ENCODE measurements around the gene ZNF423.

Gene ZNF423

DNA sequence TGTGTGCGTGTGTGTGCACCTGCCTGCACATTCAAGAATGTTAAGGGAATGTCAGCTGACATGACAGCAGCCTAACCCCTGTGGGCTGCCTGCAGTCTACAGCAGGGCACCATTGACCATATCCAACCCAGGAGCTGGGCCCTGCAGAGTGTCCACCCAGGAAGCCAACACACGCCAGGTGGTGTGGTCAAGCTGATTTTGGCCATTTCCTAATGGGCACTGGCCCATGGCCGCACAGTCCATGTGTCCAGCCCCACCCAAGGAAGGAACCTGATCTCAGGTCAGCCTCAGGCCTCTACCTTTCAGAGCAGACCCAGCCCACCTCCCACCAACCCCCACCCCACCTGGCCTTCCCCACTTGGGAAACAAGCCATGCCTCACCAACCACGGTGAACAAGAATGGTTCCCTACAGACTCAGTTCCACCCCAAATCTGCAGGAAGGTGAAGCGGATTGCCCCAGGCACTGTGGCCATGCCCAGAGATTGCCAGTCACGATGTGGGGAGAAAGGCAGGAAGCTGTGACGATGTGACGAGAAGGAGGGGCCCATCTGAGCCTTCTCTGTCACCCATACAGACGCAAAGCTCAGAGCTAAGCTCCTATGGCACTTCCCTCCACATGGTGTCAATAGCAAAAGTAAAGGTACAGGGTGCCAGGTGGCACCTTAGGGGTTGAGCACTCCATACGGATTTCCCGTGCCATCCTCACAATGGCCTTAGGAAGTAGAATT, 77.5 kb downstream of the ZNF423 start:
- no peak for DNase-seq

GRCh38 chr16:49776734-49777133, 79.2 kb downstream of the ZNF423 start:
- DNase-seq = no peak

- DNase-seq = no peak
Observed at GRCh38 chr16:49776085-49776595, 79.8 kb downstream of the ZNF423 start.

GRCh38 chr16:49775581-49775980, 80.3 kb downstream of the ZNF423 start:
- DNase-seq = no peak

DNA sequence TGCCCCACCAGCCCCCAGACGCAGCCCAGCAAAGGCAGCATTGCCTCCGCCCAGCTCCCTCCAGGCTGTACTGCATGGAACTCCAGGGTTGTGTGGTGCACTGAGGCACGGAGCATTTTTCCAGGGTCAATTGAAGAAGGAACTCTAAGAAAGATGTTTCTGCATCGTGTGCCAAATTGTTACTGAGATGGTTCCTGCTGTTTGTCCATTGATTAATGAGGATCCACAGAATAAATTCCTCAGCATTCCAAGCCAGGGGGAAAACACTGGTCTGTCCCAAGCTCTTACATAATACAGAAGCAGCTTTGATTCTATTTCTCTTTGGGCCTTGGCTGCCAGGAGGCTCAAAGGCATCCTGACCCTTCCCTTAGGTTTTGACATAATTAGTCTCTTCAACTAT, 80.9 kb downstream of the ZNF423 start:
- DNase-seq = no peak

DNA sequence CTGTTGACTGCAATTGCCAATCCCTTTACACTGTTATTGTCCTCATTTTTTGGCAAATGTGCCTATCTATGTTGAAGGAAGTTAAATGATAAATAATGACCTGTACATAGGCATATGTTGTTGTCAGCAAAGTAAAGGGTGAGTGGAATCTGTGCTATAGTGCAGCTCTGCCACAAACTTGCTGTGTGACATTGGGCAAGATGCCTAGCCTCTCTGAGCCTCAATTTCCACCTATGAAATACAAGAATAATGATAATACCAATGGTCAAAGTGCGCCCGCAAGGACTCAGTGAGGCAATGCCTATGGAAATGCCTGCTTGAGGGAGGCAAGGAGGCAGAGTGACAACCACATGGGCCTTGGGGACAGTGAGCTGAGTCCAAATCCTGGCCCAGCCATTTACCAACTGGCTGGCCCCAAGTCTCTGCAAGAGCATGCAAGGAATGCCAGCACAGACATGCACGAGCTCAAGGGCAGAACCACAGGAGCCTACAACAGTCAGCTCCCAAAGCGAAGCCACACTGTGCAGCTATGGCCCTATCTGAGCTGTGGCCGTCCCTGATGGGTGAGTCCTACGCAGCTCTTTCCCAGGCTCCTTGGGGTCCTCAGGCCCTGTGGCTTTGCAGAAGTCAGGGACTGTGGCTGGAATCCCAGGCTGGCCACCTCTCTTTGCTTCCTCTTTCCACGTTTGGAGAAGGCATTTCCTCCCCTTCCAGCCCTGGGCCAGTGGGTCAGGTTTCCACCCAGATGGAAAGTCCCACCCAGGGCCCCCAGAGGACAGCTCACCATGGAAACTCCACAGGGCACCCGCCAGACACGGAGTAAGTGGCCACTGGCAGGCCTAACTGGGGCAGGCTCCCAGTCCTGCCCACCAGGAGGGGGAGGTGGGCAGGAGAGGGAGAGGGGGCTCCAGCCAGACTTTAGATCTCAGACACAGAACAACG, 82.1 kb downstream of the ZNF423 start:
- DNase-seq = no peak

DNA sequence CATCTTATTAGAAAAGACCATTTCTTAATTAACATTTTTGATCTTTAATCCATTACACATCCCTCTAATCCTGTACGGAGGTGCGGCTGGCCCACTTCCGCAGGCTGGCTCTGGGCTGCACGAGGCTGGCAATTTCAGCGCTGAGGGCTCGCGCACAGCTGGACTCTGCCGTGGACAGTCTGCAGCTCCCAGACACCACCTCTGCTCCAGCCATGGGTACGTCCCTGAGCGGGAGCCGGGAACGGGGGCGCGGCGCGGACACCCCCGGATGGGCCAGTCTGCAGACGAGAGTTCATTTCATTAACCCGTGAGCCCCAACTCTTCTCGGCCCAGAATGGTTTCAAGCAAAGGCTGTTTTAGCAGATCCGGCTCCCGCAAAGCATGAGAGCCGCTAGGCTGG, 87.9 kb downstream of the ZNF423 start:
- no peak for DNase-seq

- DNase-seq = no peak
Observed at GRCh38 chr16:49767414-49767813, 88.5 kb downstream of the ZNF423 start.

- no peak for DNase-seq
Observed at GRCh38 chr16:49766225-49766624, 89.7 kb downstream of the ZNF423 start.

DNA sequence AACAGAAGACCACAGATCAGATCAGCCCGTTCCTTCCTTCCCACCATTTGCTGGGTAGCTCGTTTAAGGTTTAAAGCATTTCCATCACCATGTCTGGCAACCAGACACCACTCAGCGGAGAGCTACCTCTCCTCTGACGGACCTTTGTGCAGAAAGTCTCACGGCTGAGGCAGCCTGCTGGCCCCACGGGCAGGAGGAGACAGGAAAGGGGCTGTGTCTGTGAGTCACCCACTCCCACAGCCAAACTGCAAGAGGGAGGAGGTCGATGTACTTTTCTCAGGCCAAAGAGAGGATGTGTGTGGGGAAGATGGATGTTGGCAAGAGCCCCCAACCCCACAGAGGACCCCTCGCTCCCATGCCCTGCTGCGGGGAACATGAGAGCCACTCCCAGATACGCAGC, 92.1 kb downstream of the ZNF423 start:
- no peak for DNase-seq

DNA sequence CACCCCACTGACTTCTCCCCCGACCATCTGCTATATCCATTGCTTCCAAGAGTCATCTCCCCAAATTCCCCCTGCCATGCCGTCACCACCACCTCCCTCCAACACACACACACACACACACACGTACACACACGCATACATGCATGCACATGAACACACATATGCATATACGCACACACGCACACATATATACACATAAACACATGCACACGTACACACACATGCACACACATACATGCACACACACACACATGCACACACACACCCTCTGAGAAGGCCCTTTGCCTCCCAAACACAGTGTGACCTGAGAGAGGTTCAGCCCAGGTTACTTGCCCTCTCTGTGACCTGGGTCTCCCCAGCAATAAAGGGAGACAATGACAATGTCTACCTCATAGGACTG, 95.1 kb downstream of the ZNF423 start:
- no peak for DNase-seq

DNA sequence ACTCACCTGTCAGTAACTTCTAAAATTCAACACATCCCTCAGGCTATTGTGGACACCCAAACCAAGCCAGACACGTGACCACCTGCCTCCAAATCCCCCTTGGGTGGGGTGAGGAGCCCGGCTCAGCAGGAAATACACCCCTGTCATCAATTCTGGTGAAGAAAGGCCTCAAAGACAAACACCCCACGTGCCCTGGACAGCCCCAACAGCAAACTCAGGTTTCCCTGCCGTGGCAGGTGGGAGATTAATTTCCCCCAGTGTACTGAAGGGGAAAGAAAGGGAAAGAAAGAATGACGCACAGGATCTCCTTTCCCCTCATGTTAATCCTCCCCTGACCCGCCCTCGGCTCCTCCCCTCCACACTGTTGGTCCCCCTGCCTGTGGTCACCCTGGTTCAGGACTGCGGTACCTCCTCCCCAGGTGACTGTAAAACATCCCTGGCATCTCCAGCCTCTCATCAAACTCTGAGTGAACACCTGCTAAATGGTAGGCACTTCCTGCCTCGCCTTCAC, 98.3 kb downstream of the ZNF423 start:
- no peak for DNase-seq

DNA sequence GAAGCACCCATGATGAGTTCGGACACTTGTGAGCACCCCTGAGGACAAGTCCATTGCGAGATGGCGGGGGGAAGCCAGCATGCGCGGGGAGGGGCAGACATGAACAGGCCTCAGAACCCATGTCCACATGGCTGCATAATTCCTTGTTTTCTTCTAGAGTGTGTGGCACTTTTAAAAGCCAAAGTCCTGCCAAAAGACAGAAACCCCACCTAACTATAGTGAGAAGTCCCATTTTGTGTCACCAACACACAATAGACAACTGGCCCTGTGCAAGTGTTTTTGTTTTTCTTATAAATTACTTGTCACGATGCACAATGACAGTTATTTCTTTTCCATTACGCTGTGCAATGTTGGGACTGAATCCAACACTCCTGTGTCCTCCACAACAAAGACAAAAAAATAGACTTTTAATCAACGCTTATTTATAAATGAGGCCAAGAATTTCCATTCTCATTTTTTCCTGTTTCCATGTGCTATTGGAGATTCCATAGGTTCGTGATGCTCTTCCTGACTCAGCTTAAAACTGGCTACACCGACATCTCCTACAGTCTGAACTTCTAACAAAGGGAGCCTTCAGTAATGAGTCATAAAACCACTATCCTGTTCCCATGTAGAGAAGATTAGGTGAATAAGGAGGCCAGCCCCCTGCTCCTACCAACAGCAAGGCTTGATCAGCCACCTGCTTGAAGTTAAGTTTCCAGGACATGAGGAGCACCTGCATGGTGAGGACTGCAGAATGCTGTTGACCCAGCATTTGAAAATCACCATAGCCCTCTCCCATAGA, 98.9 kb downstream of the ZNF423 start:
- DNase-seq = no peak

GRCh38 chr16:49755716-49756505, 100.0 kb downstream of the ZNF423 start:
- DNase-seq = no peak

DNA sequence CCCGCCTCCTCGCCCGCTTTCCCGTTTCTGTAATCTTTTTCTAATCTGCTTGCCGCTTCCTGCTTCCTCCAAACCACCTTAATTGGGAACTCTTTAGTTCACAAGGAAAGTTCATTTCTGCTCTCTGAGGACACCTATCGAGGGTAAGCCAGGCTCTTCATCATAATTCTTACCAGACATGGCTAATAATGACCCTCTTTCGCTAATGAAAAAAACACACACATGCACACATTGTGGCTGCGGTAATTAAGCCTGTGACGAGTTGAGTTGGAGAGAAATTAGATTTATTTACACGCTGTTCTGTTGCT, 100.6 kb downstream of the ZNF423 start:
- no peak for DNase-seq

- DNase-seq = no peak
Observed at GRCh38 chr16:49754495-49755312, 101.2 kb downstream of the ZNF423 start.

GRCh38 chr16:49750341-49751000, 105.4 kb downstream of the ZNF423 start:
- DNase-seq = no peak

GRCh38 chr16:49749816-49750215, 106.1 kb downstream of the ZNF423 start:
- DNase-seq = no peak

- DNase-seq = peak; percentile 66
Observed at GRCh38 chr16:49748322-49748721, 107.6 kb downstream of the ZNF423 start.

DNA sequence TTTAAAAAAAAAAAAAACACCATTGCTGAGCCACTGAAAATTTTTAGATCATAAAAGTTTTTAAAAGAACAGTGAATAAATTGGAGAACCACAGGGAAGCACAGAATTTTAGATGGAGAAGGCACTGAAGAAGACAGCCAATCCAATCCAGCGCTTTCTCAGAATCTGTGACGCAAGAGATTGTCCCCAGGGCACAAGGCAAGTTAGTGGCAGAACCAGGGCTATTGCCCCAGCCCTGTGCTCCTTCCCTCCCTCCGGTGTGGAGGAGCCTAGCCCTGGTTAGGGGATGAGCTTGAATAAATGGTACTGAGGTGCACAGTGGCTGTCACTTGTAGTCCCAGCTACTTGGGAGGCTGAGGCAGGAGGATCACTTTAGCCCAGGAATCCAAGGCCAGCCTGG, 108.3 kb downstream of the ZNF423 start:
- DNase-seq = no peak

DNA sequence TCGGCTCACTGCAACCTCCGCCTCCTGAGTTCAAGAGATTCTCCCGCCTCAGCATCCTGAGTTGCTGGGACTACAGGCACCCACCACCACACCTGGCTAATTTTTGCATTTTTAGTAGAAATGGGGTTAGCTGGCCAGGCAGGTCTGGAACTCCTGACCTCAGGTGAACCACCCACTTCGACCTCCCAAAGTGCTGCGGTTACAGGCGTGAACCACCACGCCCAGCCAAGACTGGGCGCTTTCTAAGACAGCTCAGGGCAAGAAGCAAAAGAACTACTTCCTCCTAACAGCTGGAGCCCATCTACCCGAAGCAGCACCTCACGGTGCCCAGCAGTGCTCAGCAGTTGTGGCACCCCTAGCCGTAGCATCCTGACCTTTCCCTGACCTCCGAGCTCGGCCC, 109.4 kb downstream of the ZNF423 start:
- DNase-seq = no peak

Data from stimulated activated CD4-positive, alpha-beta T cell treated with anti-CD3 and anti-CD28 coated beads, Interleukin-15, amount 100 ng/mL, for 24 hours (primary cell).